ENCODE results near the gene DHX16.

Gene DHX16

GRCh38 chr6:30719356-30719755, 46.5 kb upstream of the DHX16 start:
- TF ChIP-seq USF1 (IDR thresholded peaks at IDR 0.05), result no peak
- TF ChIP-seq REST (IDR thresholded peaks at IDR 0.05; ENCODE audit: low read depth), result no peak
- TF ChIP-seq EP300 (IDR thresholded peaks at IDR 0.05; ENCODE audit: borderline replicate concordance), result no peak
- no peak for TF ChIP-seq EGR1 (IDR thresholded peaks at IDR 0.05)
- TF ChIP-seq YY1 (IDR thresholded peaks at IDR 0.05; ENCODE audit: low read depth), result no peak
- TF ChIP-seq FOXM1 (IDR thresholded peaks at IDR 0.05; ENCODE audit: borderline replicate concordance, low read depth), result no peak
- TF ChIP-seq ZBTB7A (IDR thresholded peaks at IDR 0.05; ENCODE audit: low read depth), result no peak
- TF ChIP-seq NFIC (IDR thresholded peaks at IDR 0.05), result no peak
- TF ChIP-seq TEAD4 (IDR thresholded peaks at IDR 0.05), result no peak
- no peak for TF ChIP-seq CREB1 (IDR thresholded peaks at IDR 0.05; ENCODE audit: low read depth)
- no peak for TF ChIP-seq TAF1 (IDR thresholded peaks at IDR 0.05; ENCODE audit: low read depth)
- TF ChIP-seq TCF12 (IDR thresholded peaks at IDR 0.05; ENCODE audit: low read depth), result no peak
- TF ChIP-seq CEBPB (IDR thresholded peaks at IDR 0.05), result no peak
- no peak for TF ChIP-seq RAD21 (IDR thresholded peaks at IDR 0.05; ENCODE audit: low read depth)
- no peak for TF ChIP-seq MAX (IDR thresholded peaks at IDR 0.05)

GRCh38 chr6:30717129-30717844, 44.5 kb upstream of the DHX16 start, which contains the start of gene MDC1:
Gene MDC1, minus strand, starts transcription at chr6:30717281. Its CDS starts 2,106 bp downstream, at chr6:30715175.
- TF ChIP-seq ZBTB7A (IDR thresholded peaks at IDR 0.05; ENCODE audit: low read depth) (0 out of 2 replicates have a peak, but pooled peaks have one; percentile 54), EP300 (IDR thresholded peaks at IDR 0.05; ENCODE audit: borderline replicate concordance) (peak; percentile 47; the same call in 1 of the 2 replicates), CREB1 (IDR thresholded peaks at IDR 0.05; ENCODE audit: low read depth) (peak; percentile 56), TAF1 (IDR thresholded peaks at IDR 0.05; ENCODE audit: low read depth) (peak; percentile 86), RAD21 (IDR thresholded peaks at IDR 0.05; ENCODE audit: low read depth) (peak; percentile 23; the same call in 1 of the 2 replicates), FOXM1 (IDR thresholded peaks at IDR 0.05; ENCODE audit: borderline replicate concordance, low read depth) (peak; percentile 92), EGR1 (IDR thresholded peaks at IDR 0.05) (peak; percentile 49), YY1 (IDR thresholded peaks at IDR 0.05; ENCODE audit: low read depth) (peak; percentile 95), USF1 (IDR thresholded peaks at IDR 0.05) (peak; percentile 50; the same call in 1 of the 2 replicates), CEBPB (IDR thresholded peaks at IDR 0.05) (0 out of 2 replicates have a peak, but pooled peaks have one; percentile 7), MAX (IDR thresholded peaks at IDR 0.05) (peak; percentile 86), REST (IDR thresholded peaks at IDR 0.05; ENCODE audit: low read depth) (0 out of 2 replicates have a peak, but pooled peaks have one; percentile 10), TCF12 (IDR thresholded peaks at IDR 0.05; ENCODE audit: low read depth) (peak; percentile 87), TEAD4 (IDR thresholded peaks at IDR 0.05) (peak; percentile 61), NFIC (IDR thresholded peaks at IDR 0.05) (peak; percentile 51)

- no peak for TF ChIP-seq ZBTB7A (IDR thresholded peaks at IDR 0.05; ENCODE audit: low read depth)
- TF ChIP-seq CREB1 (IDR thresholded peaks at IDR 0.05; ENCODE audit: low read depth), result no peak
- no peak for TF ChIP-seq EP300 (IDR thresholded peaks at IDR 0.05; ENCODE audit: borderline replicate concordance)
- no peak; the same call in 1 of the 2 replicates for TF ChIP-seq NFIC (IDR thresholded peaks at IDR 0.05)
- no peak for TF ChIP-seq MAX (IDR thresholded peaks at IDR 0.05)
- no peak for TF ChIP-seq TAF1 (IDR thresholded peaks at IDR 0.05; ENCODE audit: low read depth)
- TF ChIP-seq CEBPB (IDR thresholded peaks at IDR 0.05), result no peak
- no peak for TF ChIP-seq REST (IDR thresholded peaks at IDR 0.05; ENCODE audit: low read depth)
- no peak for TF ChIP-seq EGR1 (IDR thresholded peaks at IDR 0.05)
- TF ChIP-seq USF1 (IDR thresholded peaks at IDR 0.05), result no peak
- TF ChIP-seq RAD21 (IDR thresholded peaks at IDR 0.05; ENCODE audit: low read depth), result no peak
- no peak for TF ChIP-seq TEAD4 (IDR thresholded peaks at IDR 0.05)
- TF ChIP-seq YY1 (IDR thresholded peaks at IDR 0.05; ENCODE audit: low read depth), result no peak
- no peak for TF ChIP-seq TCF12 (IDR thresholded peaks at IDR 0.05; ENCODE audit: low read depth)
- TF ChIP-seq FOXM1 (IDR thresholded peaks at IDR 0.05; ENCODE audit: borderline replicate concordance, low read depth), result no peak
These were observed 44.0 kb upstream of the DHX16 start for GRCh38 chr6:30716879-30717128.
